Lung (tissue), 12 donors: Measurements from ENCODE around the gene PHACTR1. TPM values are rescaled to one million over a fixed set of nuclear protein-coding genes. Genes with fewer than 3 reads are reported as not detected.

Source experiments
- ATAC-seq: fragments of 200-7000 bp; cut with Tn5 transposase; one replicate; pipeline ENCODE4 v1.9.1; 2020; ENCODE audit warnings: moderate number of reproducible peaks; ENCODE audit not compliant: insufficient read depth, low FRiP score
- DNase-seq, 3 donors: peaks; one replicate each; pipeline ENCODE4 v3.0.0-alpha.2; 2013 to 2017
- H3K27ac ChIP-seq, 2 donors: one replicate each; pipeline ENCODE4 v1.5.1; 2013; ENCODE audit warnings: mild to moderate bottlenecking in 2 of 2, moderate library complexity in 2 of 2, control low read depth in 1 of 2, inconsistent platforms in 1 of 2, low read depth in 1 of 2, low read length in 1 of 2
- H3K27me3 ChIP-seq, 3 donors: one replicate each; pipeline ENCODE4 v1.5.1; 2013; ENCODE audit warnings: low read length in 2 of 3; ENCODE audit not compliant: control insufficient read depth in 3 of 3, insufficient read depth in 3 of 3
- H3K36me3 ChIP-seq, 4 donors: one replicate each; pipeline ENCODE4 v1.5.1; 2013; ENCODE audit warnings: low read length in 4 of 4, mild to moderate bottlenecking in 1 of 4, moderate library complexity in 1 of 4; ENCODE audit not compliant: control insufficient read depth in 4 of 4, insufficient read depth in 4 of 4
- H3K4me1 ChIP-seq, 5 donors: one replicate each; pipeline ENCODE4 v1.5.1; 2013; ENCODE audit warnings: low read length in 5 of 5, mild to moderate bottlenecking in 2 of 5, moderate library complexity in 1 of 5; ENCODE audit not compliant: control insufficient read depth in 5 of 5, insufficient read depth in 5 of 5
- H3K4me3 ChIP-seq: one replicate; pipeline ENCODE4 v1.5.1; 2013; ENCODE audit warnings: mild to moderate bottlenecking, control low read depth, moderate library complexity
- H3K9ac ChIP-seq, 2 donors: one replicate each; pipeline ENCODE4 v1.5.1; 2013; ENCODE audit warnings: low read length in 2 of 2, control low read depth in 1 of 2; ENCODE audit not compliant: insufficient read depth in 1 of 2
- H3K9me3 ChIP-seq, 4 donors: one replicate each; pipeline ENCODE4 v1.5.1; 2013; ENCODE audit warnings: low read length in 3 of 4, mild to moderate bottlenecking in 1 of 4, moderate library complexity in 1 of 4; ENCODE audit not compliant: control insufficient read depth in 4 of 4, insufficient read depth in 3 of 4
- CTCF ChIP-seq: IDR thresholded peaks from 2 replicates; pipeline ENCODE4 v1.5.1; 2012; ENCODE audit warnings: mild to moderate bottlenecking; ENCODE audit errors: control extremely low read depth, extremely low read depth
- WGBS, 2 donors: extraction: QIAGEN DNeasy Blood & Tissue Kit; methylation state at CpG; one replicate each; pipeline ENCODE4 v1.1.7; 2013; 5-methylcytosine and 5-hydroxymethylcytosine counted together
- polyA plus RNA-seq, 2 donors: library from polyadenylated mRNA; stranded (reverse); fragments of 200-250 nt; gene quantifications; one replicate each; pipeline ENCODE4 v1.2.1, GENCODE V29; 2013
- total RNA-seq, 2 donors: library from RNA; depleted of rRNA in 1 of 2; stranded (reverse); fragments of >200 nt in 1 of 2; gene quantifications; one replicate each; pipeline ENCODE4 v1.2.1, GENCODE V29; 2014 to 2021
- donor health status: control.
- donor health status: control.
- donor health status: Bipolar disorder and iron deficiency.
- donor health status: healthy.
- donor health status: DM: yes; HTN: yes; CAD: no.

The PHACTR1 gene
- total and polyA plus RNA-seq, 4 donors = 16.3 to 58.8 (median 41.9) TPM

- no peak overlapping the region for H3K4me3 ChIP-seq
- ATAC-seq (no peak), DNase-seq (no peak)
- H3K4me1 ChIP-seq = peaks cover 0 to 5% (median 0%) of the 10 kb centered on the region in 5 donors
- TF ChIP-seq CTCF = no peak
- peaks cover 0 to 11% (median 0%) of the 10 kb centered on the region in 4 donors for H3K36me3 ChIP-seq
- 87 to 95% methylated on average over 4 of the region's 4 CpGs for WGBS, 2 donors
- no peak overlapping the region for H3K27ac ChIP-seq
- H3K27me3 ChIP-seq = no peaks in the 10 kb centered on the region
- H3K9me3 ChIP-seq = no peaks in the 10 kb centered on the region
- no peak overlapping the region for H3K9ac ChIP-seq
These were observed 505.5 kb downstream of the PHACTR1 start for GRCh38 chr6:13222048-13222447.

- H3K36me3 ChIP-seq = peaks cover 0 to 11% (median 0%) of the 10 kb centered on the region in 4 donors
- no peak overlapping the region for H3K27ac ChIP-seq
- no peak for DNase-seq
- no peak for TF ChIP-seq CTCF
- H3K4me1 ChIP-seq = peaks cover 0 to 3% (median 0%) of the 10 kb centered on the region in 5 donors
- no peaks in the 10 kb centered on the region for H3K9me3 ChIP-seq
- no peak for ATAC-seq
- no peaks in the 10 kb centered on the region for H3K27me3 ChIP-seq
- WGBS, 2 donors = 76 to 83% methylated on average over 2 of the region's 2 CpGs
- no peak overlapping the region for H3K4me3 ChIP-seq
- no peak overlapping the region for H3K9ac ChIP-seq
These were observed 509.5 kb downstream of the PHACTR1 start for GRCh38 chr6:13226071-13226470.

- H3K9ac ChIP-seq = no peak overlapping the region
- H3K27ac ChIP-seq = no peak overlapping the region
- WGBS, 2 donors = 95 to 97% methylated on average over 9 of the region's 9 CpGs
- H3K4me3 ChIP-seq = no peak overlapping the region
- no peak for TF ChIP-seq CTCF
- no peaks in the 10 kb centered on the region for H3K9me3 ChIP-seq
- no peaks in the 10 kb centered on the region for H3K27me3 ChIP-seq
- no peak for DNase-seq
- H3K4me1 ChIP-seq = peaks cover 0 to 3% (median 0%) of the 10 kb centered on the region in 5 donors
- no peak for ATAC-seq
- H3K36me3 ChIP-seq = peaks cover 0 to 16% (median 6%) of the 10 kb centered on the region in 4 donors
These were observed 512.0 kb downstream of the PHACTR1 start for GRCh38 chr6:13228264-13229204.
